ENCODE data around the gene LRRC1.
A peak's percentile ranks its signal among the peaks of the same experiment; 100 is the strongest.
"Not testable (repeated sequence)": the region's sequence is repeated elsewhere in the genome, so short reads cannot be mapped to it uniquely, and the experiment has no call there.

Gene LRRC1

DNA sequence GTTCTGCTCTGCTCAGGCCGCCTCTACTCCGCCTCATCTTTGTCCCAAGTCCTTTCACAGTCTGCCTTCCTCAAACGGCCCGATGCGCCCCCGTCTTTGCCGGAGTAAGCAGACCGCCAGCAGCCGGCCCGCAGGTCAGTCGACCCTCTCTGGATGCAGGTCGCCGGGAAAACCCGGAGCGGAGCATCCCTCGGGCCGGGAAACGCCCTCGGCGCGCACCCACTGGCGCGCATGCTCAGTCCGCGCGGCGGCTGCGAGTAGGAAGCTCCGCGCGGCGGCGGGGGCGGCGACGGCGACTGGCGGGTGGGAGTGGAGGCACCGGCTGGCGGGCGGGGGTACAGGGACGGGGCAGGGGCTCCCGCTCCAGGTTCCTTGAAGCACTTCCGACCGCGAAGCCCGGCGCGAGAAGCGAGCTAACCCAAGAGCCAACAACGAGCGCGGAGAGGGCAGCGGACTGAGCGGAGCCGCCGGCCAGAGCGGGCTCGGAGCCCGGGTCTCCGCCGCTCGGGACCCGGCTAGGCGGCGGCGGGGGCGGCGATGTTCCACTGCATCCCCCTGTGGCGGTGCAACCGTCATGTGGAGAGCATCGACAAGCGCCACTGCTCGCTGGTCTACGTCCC, at the start of gene LRRC1:
TSS of gene LRRC1 (plus strand) at position 286 of the 620 bp plus-strand sequence. CDS start at position 538, 252 bp downstream.
- DNase-seq (ENCODE audit: low read depth): peak; percentile 75

DNA sequence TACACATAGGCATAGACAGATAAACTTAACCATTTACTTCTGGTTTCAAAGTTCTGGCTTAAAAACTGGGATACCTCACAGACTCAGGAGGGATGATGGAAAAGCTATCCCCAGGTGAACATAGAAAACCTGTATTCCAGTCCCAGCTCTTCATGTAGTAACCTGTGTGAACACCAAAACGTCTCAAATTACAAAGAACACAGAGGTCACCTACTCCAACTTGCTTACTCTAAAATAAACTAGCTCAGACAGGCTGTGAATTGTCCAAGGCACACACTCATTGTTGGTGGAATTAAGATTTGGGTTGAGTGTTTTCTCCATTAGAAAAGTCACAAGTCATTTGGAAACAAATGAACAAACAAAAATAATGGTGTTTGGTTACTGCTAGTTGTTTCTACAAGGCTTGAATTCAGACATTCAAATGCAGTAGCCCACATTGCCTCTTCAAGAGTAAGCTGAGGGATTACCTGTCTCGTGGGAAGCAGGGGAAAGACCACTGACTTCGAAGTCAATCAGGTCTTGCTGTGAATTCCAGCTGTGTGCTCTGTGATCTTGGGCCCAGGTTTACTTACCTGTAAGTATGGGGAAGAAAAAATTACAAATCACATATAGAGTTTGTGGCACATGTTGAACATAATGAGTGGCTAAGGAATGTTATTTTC, 48.2 kb upstream of the LRRC1 start:
- DNase-seq (ENCODE audit: low read depth): no peak

DNA sequence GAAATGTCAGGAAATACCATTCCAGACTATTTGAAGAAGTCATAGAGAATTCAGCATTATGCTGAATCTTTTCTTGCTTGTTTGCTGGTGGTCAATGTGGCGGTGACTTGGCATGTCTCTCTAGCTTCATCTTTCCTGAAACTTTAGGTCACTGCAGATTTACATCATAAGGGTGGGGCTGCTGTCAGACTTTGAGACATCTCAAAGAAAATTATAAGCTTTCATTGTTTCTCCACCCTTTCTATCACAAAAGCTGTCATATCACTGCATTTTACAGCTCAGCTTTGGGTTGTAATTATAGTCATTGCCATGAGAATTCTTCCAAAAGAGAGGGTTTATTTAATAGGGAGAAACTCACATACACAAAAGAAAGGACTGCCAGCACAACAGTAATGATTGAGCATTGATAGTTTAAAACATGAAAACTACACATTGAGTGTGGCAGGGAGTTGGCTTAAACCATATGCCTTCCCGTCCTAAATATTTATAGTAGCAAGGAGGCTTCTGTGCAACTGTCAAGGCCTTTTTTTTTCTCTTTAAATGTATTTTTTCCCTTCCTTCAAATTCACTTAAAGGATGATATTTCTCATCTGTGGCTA, 44.7 kb upstream of the LRRC1 start:
- DNase-seq (ENCODE audit: low read depth): no peak

DNA sequence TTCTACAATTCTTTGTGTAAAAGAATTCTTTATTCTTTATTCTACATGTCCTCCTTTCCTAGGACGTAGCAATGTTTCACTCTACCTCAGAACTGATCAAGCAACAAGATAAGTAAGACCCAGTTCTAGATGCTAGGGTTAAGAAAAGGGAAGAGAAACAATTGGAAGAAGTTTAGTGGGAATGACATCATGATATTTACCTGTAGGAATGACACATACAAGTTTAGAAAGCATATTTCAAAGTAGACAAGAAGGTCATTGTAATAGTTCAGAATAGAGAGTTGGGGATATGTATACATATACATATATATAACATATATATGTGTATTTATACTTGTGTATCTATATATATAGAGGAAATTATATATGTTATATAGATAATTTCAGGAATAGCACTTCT, 43.4 kb upstream of the LRRC1 start:
- DNase-seq (ENCODE audit: low read depth): no peak

DNA sequence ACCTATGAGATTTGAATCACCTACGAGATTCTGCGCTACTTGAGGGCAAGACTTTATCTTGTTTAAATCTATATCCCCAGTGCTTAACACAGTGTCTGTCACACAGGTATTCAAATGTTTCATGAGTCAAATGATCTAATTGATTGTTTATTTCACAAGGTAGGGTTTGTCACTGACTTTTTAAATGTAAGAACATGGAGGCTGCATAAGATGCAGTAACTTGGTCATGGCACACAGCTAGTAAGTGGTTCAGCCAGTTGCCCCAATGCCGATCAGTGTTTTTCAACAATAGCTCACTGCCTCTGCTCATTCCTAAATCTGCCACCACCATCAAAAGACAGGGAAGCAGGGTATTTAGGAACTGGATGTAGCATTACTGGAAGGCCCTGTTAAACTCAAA, 42.4 kb upstream of the LRRC1 start:
- DNase-seq (ENCODE audit: low read depth): no peak

DNA sequence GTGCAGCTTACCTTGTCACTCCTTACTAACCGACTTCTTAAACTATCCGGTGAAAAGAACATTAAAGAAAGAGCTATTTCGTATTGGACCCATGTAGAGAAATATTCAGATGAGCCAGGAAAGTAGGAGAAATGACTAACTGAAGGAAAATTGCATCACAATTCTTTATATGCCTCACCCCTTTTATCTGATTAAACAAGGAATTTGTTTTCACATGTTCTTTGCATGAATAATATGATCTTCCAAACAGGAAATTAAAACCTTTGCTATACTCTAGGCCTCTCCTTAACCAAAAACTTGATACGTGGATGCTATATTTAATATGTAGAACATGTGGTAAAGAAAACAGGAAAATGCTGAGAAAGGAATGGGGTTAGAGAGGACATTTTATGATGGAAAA, 41.9 kb upstream of the LRRC1 start:
- no peak for DNase-seq (ENCODE audit: low read depth)

DNA sequence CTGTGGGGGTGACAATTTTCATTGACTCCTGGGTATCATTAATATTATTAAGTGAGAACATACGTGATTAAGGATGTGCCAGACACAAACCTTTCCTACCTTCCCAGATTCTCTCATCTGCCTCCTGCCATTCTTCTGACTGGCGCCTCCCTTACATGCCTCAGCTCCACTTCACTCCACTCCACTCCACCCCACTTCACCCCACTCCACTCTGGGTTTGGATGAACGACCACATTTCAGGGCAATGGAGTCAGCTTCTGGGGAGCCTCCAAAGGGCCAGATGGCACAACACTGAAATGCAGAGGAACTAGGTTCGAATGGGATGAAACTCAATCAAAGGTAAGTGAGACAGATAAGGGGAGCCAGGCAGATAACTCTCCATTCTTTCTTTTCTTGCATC, 40.5 kb upstream of the LRRC1 start:
- DNase-seq (ENCODE audit: low read depth): no peak

DNA sequence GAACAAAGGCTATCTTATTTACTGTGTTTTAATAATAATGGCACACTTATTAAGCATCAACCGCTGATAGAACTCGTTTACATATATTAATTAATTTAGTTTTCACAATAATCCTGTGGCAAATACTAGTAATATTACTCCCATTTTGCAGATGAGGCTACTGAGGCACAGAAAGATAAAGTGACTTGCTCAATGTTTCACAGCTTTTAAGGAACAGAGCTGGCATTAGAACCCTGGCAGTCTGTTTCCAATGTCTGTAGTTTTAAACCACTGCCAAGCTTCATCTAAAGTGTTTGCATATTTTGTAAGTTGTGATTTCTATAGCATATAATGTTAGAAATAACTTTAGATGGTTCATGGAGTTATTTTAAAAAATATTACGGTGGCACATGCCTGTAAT, 38.4 kb upstream of the LRRC1 start:
- no peak for DNase-seq (ENCODE audit: low read depth)

DNA sequence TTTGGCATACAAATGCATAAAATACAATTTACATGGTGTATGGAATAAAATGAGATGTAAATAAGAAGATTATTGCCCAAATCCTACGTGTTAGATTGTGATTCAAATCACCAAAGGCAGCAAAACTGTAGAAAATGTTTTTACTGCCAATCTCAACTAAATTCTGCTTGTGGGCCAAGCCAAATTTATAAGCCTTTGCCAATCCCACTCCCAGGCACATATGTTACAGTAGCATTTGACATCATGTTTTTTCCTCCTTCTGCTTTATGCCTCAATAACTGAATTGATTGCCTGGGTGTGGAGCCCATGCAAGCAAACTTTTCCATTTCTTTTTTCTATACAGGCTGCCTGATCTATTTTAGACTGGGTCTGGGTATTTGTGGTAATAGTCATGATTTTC, 36.3 kb upstream of the LRRC1 start:
- DNase-seq (ENCODE audit: low read depth): no peak

DNA sequence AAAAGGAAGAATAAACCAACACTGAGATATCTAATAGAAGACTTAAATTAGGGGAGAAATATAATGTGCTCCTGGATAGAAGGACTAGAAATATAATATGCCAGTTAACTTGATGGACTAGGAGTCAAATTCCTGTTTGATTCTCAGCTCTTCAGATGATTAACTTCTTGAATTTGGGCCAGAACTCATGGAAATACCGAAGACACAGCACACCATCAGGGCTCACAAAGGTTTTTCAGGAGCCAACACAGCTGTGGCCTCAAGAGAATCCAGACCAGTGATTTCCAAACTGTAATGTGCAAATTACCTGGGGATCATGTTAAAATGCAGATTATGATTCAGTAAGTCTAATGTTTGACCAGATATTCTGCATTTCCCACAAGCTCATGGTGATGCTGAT, 33.8 kb upstream of the LRRC1 start:
- DNase-seq (ENCODE audit: low read depth): no peak

DNA sequence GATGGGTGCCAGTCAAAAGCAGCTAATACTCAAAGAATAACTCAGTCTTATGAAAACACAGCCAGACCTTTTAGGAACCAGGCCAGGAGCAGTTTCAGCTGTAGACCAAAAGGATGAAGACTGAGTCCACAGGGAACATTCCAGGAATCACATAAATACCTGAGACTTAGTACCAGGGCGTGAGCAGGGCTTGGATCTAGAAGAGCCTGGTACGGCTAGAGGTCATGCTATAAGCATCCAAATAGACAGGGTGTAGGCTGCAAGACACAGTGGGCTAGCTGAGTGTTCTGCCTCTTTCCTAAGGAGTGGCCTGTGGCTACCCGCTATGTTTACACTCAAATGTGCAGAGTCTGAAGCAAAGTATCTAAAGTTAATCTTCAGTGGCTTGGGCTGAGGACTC, 29.5 kb upstream of the LRRC1 start:
- DNase-seq (ENCODE audit: low read depth): no peak

DNA sequence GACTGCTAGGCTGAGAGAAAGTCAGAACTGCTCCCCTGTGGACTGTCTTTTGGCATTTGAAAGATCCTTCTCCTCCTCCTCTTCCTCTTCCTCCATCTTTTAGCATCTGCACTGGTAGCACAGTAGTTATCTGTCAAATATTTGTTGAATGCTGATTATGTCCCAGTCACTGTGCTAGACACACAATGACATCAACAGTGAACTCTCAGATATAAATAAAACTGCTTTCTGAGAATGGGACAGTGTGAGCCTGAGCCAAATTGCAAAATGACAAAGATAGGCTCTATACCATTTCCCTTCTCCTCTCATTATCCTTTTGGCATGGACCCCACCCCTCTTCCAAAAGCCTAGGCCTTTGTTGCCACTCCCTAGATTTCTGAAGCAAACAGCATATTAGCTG, 27.9 kb upstream of the LRRC1 start:
- DNase-seq (ENCODE audit: low read depth): no peak

DNA sequence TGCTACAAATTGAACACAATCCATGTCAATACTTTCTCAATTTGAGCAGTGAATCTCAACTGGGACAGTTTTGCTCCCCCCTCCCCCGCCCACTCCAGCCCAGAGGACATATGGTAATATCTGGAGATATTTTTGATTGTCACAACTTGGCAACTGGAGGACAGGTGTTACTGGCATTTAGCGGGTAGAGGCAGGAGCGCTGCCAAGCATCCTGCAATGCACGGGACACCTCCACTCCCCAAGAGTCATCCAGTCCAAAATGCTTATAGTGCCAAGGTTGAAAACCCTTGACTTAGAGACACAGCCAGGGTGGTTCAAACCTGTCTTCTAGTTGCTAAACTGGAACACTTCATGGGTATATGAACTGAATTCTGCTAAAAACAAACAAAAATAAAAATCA, 26.9 kb upstream of the LRRC1 start:
- no peak for DNase-seq (ENCODE audit: low read depth)

DNA sequence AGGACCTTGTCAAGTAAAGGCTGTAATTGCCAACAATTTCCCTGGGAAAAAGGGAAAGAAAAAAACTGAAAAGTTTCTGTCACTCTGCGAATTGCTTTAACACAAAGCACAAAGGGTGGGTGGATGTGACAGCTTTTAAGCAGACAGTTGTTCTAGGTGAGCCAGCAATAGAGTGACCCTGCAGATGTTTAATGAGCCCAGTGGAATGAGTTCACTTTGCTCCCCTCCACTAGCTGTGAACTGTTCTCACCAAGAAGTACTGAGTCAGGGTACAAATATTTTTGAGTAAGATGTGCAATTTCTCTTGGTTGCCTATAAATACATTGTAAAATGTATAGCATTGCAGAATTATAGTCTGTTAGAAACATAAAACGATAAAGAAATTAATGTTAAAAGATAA, 26.2 kb upstream of the LRRC1 start:
- DNase-seq (ENCODE audit: low read depth): no peak

DNA sequence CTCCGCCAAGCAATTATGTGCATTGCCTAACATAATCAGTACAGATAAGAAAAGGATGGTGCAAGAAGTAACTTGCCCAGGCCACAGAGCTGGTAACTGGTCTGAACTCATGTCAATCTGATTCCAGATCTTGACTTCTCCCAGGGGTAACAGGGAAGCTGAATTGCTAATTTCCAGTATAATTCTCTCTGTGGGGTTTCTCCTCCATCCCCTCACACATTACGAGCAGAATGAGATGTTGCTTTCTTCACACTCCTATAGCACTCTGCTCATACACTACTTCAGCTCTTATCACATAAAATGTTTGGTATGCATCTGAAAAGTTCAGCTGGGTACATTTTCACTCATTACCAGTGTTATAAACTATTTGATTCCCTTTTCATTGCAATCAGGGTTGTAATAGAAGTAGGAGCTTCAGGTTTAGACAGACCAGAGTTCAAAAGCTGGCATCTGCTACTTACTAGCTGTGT, 24.0 kb upstream of the LRRC1 start:
- no peak for DNase-seq (ENCODE audit: low read depth)

DNA sequence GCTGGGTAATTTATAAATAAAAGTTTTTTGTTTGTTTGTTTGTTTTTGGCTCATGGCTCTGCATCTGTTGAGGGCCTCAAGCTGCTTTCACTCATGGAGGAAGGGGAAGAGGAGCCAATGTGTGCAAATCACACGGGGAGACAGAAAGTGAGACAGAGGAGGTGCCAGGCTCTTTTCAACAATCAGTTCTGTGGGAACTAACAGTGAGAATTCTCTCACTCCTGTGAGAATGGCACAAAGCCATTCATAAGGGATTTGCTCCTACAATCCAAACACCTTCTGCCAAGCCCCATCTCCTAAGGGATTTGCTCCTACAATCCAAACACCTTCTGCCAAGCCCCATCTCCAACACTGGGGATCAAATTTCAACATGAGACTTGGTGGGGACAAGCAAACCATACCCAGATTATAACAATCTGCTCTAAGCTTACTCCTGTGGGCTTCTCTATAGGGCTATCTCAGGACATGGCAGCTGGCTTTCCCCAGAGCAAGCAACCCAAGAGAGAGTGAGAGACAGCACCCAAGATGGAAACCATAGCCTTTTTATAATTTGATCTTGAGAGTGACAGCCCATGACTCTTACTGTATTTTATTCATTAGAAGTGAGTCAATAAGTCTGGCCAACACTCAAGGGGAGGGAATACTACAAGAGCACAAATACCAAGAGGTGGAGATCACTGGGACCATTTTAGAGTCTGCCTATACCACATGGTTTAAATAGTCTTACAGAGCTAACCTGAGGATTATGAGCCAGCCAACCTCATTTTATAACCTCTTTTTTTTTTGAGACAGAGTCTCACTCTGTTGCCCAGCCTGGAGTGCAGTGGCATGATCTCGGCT, 22.8 kb upstream of the LRRC1 start:
- no peak for DNase-seq (ENCODE audit: low read depth)

DNA sequence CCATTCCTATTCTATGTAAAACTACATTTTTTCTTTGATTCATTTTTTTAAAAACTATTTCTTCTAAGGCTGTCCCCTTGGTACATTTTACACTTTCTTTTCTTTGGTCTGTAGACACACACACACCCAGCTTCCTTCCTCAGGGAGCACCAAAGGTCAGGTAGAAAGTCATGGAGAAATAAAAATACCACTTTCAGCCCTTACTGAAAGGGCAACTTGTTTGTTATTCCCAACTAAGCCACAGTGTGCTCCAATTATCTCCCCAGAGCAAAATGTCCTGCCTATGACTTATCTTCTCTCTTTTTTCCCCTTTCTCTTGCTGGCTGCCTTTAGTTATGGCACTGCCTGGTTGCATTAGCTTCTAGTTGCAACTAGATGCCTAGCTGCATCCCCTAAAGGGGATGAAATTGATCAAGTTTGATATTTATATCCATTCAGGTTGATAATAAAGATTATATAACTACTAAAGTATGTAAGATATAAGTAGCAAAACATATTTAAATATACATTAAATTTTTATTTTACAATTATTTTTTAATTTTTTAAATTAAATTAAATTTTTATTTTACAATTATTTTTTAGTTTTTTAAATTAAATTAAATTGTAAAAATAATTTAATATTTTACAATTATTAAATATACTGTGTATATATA, 21.6 kb upstream of the LRRC1 start:
- no peak for DNase-seq (ENCODE audit: low read depth)

DNA sequence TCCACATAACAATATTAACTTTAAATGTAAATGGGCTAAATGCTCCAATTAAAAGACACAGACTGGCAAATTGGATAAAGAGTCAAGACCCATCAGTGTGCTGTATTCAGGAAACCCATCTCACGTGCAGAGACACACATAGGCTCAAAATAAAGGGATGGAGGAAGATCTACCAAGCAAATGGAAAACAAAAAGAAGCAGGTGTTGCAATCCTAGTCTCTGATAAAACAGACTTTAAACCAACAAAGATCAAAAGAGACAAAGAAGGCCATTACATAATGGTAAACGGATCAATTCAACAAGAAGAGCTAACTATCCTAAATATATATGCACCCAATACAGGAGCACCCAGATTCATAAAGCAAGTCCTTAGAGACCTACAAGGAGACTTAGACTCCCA, 18.7 kb upstream of the LRRC1 start:
- DNase-seq (ENCODE audit: low read depth): not testable (repeated sequence)

DNA sequence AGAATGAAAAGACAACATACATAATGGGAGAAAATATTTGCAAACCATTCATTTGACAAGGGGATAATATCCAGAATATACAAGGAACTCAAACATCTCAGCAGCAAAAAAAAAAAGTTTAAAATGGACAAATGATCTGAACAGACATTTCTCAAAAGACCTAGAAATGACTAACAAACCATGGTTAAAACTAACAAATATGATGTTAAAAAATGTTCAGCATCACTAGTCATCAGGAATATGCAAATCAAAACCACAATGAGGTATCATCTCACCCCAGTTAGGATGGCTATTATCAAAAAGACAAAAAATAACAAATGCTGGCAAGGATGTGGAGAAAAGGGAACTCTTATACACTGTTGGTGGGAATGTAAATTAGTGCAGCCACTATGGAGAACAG, 9.8 kb upstream of the LRRC1 start:
- not testable (repeated sequence) for DNase-seq (ENCODE audit: low read depth)

DNA sequence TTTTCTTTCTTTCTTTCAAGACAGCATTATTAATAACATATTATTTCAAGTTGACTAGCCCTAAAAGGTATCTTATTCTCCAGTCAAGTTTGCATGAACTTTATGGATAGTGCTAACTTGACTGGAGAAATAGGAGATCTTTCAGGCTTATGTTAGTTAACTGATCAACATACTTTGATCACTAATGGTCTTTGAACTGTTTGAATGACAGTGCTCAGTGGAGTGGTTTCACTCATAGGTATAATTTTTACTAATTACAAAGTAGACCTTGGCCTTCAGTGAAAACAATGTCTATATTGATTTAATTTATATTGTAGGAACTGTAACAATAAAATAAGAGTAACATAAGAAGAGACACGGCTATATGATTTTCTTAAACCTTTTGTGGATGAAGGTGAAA, 8.0 kb upstream of the LRRC1 start:
- no peak for DNase-seq (ENCODE audit: low read depth)

DNA sequence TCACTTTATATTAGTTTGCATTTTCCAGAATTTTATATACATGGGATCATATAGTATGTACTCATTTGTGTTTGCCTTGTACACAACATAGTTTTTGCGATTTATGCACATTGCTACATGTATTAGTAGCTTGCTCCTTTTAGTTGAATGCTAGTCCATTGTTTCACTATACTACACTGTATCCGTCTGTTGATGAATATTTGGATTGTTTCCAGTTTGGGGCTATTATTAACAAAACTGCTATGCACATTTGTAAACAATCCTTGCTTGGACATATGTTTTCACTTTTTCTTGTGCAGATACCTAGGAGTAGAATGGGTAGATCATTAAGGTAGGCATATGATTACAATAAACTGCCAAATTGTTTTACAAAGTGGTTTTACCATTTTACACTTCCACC, 3.9 kb upstream of the LRRC1 start:
- DNase-seq (ENCODE audit: low read depth): no peak

DNA sequence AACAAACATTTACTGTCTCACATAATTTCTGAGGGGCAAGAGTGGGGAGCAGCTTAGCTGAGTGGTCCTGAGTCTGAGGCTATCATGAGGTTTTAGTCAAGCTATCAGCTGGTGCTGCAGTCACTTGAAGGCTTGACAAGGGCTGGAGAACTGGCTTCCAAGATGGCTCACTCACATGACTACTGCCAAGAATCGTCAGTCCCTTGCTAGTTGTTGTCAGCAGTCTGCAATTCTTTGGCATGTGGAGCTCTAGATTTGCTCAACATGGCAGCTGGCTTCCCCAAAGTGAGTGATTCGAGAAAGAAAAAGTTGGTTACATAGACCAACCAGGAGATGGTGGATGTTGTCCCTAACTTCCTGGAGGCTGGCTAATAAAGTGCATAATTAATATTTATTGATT, 2.8 kb upstream of the LRRC1 start:
- no peak for DNase-seq (ENCODE audit: low read depth)
